HUDEP-2 (cell line): ENCODE measurements around the gene FEV.

Experiments used
- DNase-seq, 76 experiments: peaks; one replicate each; lab custom pipeline; 2025; ENCODE audit not compliant: unreplicated experiment in 76 of 76; lab: John Stamatoyannopoulos, UW

Gene FEV

DNA sequence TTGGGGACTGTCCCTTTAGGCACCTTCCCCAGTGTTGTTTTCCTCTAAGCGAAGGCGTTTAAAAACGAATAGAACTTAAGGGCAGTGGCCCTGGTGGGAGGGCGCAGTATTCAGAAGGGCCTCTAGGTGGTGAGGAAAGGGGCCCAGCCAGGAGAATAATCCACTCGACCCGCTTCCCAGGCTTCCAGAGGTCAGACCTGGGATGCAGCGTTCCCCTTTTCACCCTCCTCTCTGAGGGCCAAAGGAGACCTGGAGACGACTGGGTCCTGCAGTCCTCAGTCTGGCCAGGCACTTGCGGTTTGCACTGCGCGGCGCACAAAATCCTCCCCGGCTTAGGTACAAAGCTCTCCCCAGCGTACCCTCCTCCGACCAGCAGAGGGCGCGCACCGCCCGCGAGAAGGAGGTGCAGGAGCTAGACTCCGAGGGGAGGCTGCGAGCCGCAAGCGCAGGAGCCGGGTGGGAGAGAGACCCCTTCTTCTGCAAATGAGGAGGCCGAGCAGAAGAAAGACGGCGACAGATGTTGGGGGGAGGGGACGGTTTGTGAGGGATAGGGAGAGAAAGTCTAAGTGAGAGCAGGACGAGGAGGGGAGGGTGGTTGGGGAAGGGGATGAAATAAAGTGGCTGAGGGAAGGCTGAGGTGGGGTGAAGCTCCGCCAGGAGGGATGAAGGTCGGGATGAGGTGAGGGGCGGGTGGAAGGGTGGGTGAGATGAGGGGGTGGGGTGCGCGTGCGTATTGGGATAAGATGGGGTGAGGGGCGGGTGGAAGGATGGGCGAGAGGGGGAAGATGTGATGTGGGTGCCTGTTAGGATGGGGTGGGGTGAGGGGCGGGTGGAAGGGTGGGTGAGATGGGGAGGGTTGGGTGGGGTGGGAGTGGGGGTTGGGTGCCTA is 4.9 kb downstream of the FEV start:
- DNase-seq: peak in 69 of 76 experiments; percentile 4 to 83 (median 63)

DNA sequence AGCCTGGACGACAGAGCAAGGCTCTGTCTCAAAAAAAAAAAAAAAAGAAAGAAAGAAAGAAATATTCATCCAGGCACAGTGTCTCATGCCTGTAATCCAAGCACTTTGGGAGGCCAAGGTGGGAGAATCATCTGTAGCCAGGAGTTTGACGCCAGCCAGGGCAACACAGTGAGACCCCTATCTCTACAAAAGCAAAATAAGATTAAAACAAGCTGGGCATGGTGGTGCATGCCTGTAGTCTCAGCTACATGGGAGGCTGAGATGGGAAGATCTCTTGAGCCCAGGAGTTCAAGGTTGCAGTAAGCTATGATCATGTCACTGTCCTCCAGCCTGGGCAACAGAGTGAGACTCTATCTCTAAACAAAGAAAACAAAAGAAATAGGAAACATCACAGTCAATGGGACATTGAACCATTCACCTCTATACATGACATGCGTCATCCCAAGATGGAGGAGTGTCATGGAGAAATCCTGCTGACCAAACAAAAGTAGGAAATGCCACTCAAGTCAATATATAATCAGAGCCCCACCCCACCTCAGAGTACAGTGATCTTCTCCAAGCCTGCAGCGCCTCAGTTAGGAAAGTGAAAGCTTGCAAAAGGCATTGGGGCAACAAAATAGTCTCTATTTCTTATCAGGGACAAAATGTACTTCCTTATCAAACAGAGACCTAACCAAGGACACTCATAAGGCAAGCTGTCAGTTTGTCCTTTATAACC is 9.8 kb downstream of the FEV start:
- DNase-seq: no peak

DNA sequence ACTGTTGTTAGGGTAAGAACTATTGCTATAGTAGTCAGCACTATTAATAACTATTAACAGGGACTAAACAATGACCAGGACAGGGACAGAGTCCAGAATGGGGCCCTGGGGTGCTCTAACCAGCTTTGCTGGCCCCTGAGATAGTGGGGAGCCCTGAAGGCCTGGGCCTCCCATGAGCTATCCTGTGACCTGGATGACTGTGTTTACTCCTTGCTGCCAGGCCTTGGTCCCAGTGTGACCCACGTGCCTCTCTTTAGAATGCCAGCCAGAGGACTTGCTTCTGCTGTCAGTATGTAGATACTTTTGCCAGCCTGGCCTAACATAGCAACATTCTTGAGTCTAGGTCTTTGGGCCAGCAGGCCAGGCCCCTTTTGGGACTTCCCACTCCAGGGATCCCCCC is 14.1 kb downstream of the FEV start:
- DNase-seq: no peak

DNA sequence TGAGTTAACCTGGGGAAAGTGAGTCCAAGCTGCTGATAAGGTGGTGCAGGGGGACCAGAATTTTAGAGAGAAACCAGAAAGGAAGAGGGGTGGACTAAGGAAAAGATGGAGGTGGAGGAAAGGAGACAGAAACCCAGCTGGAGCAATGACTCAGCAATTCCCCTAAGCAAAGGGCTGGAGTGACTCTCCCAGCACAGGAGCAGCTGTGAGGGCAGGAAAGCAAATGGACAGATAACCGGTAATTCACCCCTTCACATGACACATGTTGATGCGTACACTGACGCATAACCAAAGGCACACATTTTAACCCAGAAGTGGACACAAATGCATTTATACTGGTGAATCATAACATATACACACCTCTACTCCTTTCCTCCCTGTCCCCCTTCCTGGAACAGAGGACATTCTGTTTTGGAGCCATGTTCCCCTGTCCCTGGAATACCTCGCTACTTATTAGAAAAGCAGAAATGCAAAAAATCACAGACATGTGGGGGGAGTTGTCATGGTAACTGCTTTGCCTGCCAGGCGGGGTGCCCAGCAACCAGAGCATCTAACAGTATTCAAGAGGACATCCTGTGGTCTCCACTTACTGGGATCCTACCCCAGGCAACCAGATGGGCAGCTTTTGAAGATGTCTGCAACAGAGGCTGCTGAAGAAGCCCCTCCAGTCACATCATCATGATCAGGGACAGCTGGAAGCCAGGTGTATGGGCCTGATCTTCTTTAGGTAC is 20.8 kb downstream of the FEV start:
- DNase-seq: no peak

DNA sequence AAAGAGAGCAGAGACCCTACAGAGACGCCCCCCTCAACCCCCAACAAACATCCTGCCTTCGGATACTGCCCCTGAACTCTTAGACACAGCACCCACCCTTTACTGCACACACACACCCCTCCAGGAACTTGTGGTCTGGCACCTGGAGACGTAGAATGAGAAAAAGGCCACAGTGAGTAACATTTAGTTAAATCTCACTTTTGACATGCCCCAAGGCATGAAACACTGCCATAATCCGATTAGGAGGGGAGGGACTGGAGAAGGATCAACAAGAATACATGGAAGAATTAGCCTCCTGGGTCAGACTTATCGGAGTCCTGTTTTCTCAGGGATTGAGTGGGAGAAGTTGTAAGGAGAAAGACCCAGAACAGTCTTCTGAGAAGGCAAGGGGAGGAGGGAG is 21.4 kb downstream of the FEV start:
- no peak for DNase-seq

DNA sequence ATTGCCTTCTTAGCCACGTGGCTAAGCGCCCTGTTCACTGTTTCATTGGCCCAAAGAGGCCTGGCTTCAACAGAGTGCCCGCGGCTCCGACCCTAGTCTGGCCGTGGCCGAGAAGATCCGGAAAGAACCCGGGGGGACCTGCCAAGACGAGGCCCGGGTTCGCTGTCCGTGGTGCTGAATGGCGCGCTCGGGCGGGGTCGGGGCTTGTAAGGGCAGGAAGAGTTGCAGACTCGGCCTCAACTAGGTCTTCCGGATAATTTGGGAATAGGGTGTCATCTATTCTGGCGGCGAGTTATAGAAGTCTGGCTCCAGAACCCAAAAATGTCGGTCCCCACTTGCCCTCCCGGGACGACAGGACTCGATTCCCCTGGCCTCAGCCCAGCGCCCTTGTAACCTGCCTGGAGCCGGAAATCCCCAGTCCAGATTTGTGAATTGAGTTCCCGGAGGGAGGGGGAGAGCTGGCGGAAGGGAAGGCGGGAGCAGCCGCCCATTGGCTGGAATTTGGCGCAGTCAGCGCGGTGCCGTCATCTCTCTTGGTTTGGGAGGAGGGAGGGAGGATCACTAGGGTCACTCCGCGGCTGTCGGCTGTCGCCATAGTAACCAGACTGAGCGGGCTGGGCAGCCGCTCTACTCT is 22.0 kb downstream of the FEV start:
- peak in 44 of 76 experiments; percentile 2 to 70 (median 31) for DNase-seq

DNA sequence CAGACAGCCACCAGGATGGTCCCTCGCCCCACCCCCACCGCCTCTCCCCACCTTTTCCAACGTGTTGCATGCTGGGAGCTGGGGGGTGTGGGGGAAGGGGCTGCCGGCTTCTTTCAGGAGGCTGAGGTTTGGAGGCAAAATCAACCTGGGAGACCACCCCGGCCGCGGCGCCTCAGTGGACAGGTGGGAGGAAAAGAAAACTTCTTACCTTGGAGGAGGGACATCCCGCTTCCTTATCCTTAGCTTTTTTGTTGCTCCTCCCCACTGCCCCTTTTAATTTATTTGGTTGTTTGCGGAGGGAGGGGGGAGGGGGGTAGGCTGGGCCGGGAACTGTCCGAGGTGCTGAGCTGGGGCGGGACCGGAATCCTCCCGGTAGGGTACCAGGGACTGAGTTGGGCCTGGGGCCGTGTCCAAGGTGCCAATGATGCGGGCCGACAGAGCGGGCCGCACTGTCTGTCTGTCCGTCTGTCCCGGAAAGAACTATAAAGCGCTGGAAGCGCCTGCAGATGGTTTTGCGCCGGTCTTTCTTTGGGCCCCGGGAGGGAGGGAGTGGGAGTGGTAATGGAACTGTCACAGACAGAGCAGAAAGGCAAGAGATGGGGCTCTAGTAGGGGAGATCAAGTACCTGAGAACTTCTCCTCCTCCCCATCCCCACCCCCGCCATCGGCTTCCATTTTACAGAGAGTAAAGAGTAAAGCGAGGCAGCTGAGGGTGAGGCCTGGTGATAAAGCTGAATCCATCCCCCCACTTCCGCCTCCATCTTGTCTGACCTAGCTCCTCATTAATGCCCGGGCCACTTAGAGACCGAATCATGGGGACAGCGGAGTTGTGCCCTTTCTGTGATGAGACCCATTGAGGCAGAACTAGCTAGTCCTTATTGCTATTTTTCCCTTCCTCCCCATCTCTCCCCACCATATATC is 23.1 kb downstream of the FEV start:
- DNase-seq: peak in 6 of 76 experiments; percentile 2 to 34 (median 16)

DNA sequence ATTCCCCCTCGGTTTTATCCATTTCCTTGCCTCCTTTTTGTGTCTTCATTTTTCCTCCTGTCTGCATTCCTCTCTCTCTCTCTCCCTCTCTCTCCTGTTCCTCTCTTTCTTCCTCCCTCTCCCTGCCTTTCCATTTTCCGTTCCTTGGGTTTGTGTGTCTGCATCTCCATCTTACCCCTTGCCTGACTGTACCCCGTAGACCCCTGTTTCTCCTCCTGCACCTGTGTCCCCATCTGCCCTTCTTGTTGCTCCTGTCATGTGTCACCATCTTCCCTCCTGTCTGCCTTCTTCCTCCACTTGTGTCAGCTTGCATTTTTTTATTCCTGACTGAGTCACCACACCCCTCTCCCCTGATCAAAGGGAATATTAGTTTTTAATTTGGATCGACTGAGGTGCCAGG is 23.8 kb downstream of the FEV start:
- no peak for DNase-seq

DNA sequence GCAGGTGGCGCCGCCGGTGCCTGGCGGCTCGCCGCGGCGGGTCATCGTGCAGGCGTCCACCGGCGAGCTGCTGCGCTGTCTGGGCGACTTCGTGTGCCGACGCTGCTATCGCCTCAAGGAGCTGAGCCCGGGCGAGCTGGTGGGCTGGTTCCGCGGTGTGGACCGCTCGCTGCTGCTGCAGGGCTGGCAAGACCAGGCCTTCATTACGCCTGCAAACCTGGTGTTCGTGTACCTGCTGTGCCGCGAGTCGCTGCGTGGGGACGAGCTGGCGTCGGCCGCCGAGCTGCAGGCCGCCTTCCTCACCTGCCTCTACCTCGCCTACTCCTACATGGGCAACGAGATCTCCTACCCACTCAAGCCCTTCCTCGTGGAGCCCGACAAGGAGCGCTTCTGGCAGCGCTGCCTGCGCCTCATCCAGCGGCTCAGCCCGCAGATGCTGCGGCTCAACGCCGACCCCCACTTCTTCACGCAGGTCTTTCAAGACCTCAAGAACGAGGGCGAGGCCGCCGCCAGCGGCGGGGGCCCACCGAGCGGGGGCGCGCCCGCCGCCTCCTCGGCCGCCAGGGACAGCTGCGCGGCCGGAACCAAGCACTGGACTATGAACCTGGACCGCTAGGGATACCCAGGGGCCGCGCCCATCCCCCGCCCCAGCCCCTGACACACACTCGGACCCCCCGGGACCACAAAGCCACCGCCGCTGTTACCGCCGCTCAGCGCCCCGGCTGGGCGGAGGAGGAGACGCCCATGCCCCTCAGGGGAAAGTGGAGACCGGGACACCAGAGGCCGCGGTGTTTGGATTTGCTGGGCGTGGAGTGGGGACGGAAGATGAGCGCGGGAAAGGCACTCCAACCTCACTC is 24.4 kb downstream of the FEV start:
- no peak for DNase-seq

DNA sequence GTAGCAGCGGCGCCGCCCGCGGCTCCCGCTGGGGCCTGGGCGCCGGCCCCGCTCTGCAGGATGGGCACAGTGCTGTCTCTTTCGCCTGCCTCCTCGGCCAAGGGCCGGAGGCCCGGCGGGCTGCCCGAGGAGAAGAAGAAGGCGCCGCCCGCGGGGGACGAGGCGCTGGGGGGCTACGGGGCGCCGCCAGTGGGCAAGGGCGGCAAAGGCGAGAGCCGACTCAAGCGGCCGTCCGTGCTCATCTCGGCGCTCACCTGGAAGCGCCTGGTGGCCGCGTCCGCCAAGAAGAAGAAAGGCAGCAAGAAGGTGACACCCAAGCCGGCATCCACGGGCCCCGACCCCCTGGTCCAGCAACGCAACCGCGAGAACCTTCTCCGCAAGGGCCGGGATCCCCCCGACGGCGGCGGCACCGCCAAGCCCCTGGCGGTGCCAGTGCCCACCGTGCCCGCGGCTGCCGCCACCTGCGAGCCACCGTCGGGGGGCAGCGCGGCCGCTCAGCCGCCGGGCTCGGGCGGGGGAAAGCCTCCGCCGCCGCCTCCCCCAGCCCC is 25.1 kb downstream of the FEV start:
- no peak for DNase-seq

DNA sequence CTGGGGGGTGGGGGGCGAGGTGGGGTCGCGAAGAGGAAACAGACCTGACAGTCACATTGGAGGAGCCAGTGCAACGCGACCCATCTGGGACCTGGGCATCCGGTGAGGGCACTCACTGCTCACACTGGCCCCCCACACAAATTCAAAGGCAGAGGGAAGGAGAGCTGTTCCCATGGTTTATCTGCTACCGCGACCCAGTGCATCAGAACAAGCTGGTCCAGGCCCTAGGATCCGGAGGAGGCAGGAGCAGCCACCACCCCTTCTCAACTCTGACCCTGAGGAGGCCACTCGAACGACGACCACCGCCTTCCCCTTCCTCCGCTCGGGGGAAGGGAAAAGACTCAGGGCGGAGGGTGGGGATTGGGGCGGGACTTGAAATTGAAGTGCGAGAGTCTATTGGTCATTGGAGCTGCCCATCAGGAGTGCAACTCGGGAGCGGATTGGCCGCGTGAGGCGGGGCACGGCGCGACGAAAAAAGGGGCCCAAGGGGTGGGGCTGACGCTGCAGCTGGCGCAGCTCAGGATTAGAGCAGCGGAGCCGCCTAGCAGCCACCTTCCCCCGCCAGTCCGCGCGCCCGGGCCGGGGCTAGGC is 25.7 kb downstream of the FEV start, which contains the start of gene CDK5R2:
Gene CDK5R2 (plus strand): TSS at position 526 of the 591 bp plus-strand sequence. CDS start 155 bp downstream, outside the sequence.
- DNase-seq: peak in 74 of 76 experiments; percentile 4 to 86 (median 68)

DNA sequence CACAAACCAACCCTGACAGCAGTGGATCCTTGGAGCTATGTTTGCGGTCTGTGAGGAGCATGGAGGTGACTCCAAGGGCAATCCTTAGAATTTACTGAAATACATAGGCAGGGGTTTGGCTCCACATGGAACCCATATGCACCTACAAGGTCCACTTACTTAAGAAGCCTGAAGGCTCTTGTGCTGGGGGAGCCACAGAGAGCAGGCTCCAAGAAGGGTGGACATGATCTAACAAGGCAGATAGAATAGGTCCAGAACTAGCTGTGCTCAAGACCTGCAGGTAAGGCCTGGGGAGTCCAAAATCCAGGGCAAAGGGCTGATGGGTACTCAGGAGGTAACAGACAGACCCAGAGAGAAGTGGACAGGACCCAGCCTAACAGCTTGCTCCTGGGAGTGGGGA is 26.7 kb downstream of the FEV start:
- no peak for DNase-seq

DNA sequence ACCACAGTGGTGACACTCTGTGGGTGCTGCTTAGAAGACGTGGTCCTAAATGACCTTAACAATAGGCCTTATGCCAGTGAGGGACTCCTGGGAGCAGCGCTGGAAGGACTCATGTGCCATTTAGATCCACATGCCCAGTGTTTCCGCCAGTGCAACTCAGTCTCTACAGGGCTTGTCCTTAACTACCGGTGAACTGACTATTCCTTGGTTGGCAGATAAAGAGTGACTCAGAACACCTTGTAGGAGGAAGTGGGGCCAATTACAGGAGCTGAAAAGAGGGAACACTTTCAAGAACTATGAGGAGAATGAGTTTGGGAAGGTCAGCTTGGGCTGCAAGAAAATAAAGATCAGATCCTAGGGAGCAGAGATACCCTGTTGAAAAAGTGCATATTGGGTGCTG is 27.3 kb downstream of the FEV start:
- DNase-seq: no peak

DNA sequence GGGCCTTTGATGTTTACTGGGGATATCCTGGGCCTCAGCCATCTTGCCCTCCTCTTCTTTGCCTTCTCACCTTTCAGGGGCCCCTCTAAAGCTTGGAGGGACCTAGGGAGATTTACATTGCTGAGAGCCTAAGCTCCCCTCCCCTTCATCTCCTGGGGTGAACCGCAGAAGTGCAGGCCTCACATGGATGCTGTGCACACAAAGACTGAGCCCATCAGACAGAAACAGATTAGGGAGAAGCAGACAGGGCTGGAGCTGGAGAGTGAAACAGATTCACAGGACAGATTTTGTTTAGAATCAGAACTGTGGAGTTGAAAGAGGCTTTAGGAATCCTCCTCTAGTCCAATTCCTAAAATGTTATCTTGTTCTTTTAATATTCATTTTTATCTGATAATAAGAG is 28.9 kb downstream of the FEV start:
- no peak for DNase-seq

DNA sequence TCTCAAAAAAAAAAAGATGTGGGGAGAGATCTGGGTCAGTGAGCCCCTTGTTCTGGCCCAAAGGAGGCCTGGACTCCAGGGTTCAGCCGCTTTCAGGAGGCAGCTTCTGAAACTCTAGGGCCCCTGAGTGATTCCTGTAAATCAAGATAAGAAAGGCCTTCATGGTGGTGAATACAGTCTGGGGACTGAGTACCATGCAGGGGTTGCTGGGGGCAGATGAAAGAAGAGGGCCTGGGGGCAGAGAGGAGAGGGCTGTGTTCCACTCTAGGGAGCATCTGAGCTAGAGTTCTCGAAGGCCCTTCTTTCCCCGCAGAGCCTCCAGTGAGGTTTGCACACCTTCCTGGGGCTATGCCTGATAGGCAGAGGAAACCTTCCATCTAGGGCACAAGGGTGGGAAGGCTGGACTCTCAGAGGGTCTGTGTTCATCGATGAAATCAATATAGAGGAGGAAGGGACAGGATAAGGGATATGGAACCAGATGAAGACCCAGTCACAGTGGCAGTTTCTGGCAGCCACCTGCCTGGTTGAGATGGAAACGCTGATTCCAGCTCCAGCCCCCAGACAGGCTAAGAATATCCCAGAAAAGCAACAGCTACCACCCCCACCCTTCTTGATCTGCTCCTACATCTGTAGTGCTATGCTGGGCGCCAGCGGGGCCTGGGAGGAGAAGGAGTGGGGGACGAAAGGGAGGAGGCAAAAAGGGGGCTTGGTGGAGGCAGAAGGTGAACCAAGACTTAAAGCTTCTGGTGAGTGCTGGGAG is 30.3 kb downstream of the FEV start:
- DNase-seq: no peak

DNA sequence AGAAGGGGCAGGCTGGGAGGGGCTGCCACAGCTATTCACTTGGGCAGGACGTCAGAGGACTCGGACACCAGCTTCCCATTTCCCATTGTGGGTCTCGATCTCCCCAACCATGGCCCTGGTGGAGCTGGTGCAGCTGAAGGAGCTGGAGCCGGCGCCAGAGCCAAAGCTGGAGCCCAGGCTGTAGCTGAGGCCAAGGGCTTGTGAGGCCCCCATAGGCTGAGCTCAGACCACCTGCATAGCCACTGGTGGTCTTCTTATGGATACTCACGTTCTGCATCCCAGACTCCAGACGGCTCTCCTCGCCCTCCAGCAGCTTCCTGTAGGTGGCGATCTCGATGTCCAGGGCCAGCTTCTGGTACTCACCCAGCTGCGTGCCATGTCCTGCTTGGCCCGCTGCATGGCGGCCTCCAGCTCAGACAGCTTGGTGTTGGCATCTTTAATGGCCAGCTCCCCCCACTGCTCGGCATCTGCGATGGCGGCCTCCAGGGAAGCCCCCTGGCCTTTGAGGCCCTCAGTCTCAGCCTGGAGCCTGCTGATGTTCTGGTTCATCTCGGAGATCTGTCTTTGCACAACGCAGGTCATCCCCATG is 31.5 kb downstream of the FEV start:
- peak in 3 of 76 experiments; percentile 10 to 15 (median 12) for DNase-seq

DNA sequence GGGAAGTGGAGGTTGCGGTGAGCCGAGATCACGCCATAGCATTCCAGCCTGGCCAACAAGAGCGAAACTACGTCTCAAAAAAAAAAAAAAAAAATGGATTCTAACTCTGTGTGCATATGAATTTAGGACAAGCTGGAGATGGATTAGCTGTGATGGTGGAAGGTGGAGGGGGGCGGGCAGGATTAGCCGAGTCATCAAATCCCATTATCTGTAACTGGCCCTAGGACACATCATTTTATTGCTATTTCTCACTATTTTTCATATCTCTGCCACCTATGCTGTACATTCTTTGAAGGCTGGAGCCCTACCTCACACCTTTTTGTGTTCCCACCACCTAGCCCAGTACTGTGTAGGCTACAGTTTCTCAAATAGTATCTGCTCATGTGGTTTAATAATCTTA is 32.8 kb downstream of the FEV start:
- no peak for DNase-seq
